Thyroid gland (tissue), 4 donors: ENCODE results near the gene TP73. TPM values are rescaled to one million over a fixed set of nuclear protein-coding genes. Genes with fewer than 3 reads are reported as not detected.

ENCODE experiments used
- DNase-seq, 2 donors: peaks; one replicate each; pipeline ENCODE4 v3.0.0-alpha.2; 2019
- H3K27ac ChIP-seq, 3 donors: fragments of 200-600 bp; sonication (generic); 1 replicate in 2 of 3; 2 replicates in 1 of 3; pipeline ENCODE4 v1.5.1; 2016 to 2019; ENCODE audit warnings: mild to moderate bottlenecking in 1 of 3, moderate library complexity in 1 of 3
- H3K27me3 ChIP-seq: fragments of 200-600 bp; sonication (generic); one replicate; pipeline ENCODE4 v1.5.1; 2019
- H3K36me3 ChIP-seq, 2 donors: fragments of 200-600 bp; sonication (generic); one replicate each; pipeline ENCODE4 v1.5.1; 2016 to 2019
- H3K4me1 ChIP-seq, 2 donors: fragments of 200-600 bp; sonication (generic); one replicate each; pipeline ENCODE4 v1.5.1; 2017 to 2019
- H3K4me3 ChIP-seq, 3 donors: fragments of 200-600 bp; sonication (generic); replicated peaks in 1 of 3; 1 replicate in 2 of 3; 2 replicates in 1 of 3; pipeline ENCODE4 v1.5.1; 2016; ENCODE audit warnings: mild to moderate bottlenecking in 1 of 3
- H3K9me3 ChIP-seq: fragments of 200-600 bp; sonication (generic); one replicate; pipeline ENCODE4 v1.5.1; 2017
- POLR2A ChIP-seq, 2 donors: fragments of 450-650 bp; IDR thresholded peaks; one replicate each; pipeline ENCODE4 v1.6.1; 2017; ENCODE audit warnings: antibody characterized with exemption in 2 of 2, mild to moderate bottlenecking in 2 of 2, moderate library complexity in 1 of 2
- WGBS, 2 donors: methylation state at CpG; one replicate each; pipeline ENCODE4 v1.1.5; 2017; 5-methylcytosine and 5-hydroxymethylcytosine counted together
- intact Hi-C: fragments of 100-400 bp; cut with DNase I; formaldehyde crosslinking; loops from one replicate; pipeline ENCODE4 v1.15.1; 2023
- total RNA-seq, 4 donors: library from RNA; depleted of rRNA; stranded (reverse); fragments of >200 nt; gene quantifications; one replicate each; pipeline ENCODE4 v1.2.3, GENCODE V29; 2016
- TF ChIP-seq, protein P1 (sequence below), 6 experiments: fragments of 200-600 bp in 3 of 6; fragments of 450-650 bp in 3 of 6; sonication (generic) in 3 of 6; IDR thresholded peaks; one replicate each; pipeline ENCODE4 v1.5.1; 2016 to 2019; ENCODE audit warnings: antibody characterized with exemption in 6 of 6, mild to moderate bottlenecking in 2 of 6, inconsistent platforms in 1 of 6, moderate library complexity in 1 of 6

The TP73 gene
- total RNA-seq, 4 donors from 2014 or later, result 0.33 to 0.49 TPM; not detected in 2

DNA sequence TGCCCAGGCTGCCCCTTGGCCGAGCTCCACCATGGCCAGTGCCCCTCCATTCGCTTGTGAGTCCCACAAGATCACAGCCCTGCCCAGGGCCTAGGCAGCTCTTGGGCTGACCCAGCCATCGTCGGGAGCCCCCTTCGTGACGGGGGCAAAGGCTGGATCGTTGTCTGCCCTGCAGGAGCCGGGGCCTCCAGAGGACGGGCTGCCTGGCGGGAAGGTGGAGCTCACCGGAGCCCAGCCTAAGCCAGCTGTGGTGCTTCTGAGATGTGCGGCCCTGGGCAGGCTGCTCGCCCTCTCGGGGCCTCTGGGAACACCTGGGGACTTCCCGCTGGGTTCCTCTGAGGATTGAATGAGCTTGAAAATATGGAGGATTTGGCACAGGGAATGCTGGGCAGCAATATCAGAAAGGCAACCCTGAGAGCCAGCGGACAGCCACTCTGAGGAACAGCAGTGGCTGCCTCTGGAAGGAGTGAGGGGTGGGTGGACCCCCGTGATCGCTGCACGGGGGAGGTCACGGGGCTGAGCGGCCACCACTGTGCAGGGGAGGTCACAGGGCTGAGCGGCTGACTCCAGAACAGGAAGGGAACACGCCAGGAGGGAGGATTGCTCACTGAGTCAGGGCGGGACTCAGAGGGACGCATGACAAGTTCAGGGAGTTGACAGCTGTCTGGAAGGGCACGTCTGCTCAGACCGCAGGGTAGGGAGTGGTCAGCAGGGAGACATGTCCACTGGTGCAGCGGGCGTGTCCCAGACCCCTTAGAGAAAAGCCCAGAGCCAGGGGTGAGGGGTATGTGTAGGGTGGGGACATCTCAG, 19.3 kb downstream of the TP73 start:
- 67 to 76% methylated on average over 18 to 28 of the region's 29 CpGs for WGBS, 2 donors
- Histone ChIP-seq H3K27ac (no peak overlapping the region), H3K9me3 (no peaks in the 10 kb centered on the region), H3K4me3 (no peak overlapping the region), H3K36me3 (no peaks in the 10 kb centered on the region), H3K4me1 (peaks cover 4 to 16% of the 10 kb centered on the region in 2 donors), H3K27me3 (no peaks in the 10 kb centered on the region)
- no peak for DNase-seq
- intact Hi-C loops, result no loop called here
- no peak for TF ChIP-seq POLR2A (IDR thresholded peaks at IDR 0.05)
- TF ChIP-seq, protein P1, sequence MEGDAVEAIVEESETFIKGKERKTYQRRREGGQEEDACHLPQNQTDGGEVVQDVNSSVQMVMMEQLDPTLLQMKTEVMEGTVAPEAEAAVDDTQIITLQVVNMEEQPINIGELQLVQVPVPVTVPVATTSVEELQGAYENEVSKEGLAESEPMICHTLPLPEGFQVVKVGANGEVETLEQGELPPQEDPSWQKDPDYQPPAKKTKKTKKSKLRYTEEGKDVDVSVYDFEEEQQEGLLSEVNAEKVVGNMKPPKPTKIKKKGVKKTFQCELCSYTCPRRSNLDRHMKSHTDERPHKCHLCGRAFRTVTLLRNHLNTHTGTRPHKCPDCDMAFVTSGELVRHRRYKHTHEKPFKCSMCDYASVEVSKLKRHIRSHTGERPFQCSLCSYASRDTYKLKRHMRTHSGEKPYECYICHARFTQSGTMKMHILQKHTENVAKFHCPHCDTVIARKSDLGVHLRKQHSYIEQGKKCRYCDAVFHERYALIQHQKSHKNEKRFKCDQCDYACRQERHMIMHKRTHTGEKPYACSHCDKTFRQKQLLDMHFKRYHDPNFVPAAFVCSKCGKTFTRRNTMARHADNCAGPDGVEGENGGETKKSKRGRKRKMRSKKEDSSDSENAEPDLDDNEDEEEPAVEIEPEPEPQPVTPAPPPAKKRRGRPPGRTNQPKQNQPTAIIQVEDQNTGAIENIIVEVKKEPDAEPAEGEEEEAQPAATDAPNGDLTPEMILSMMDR (IDR thresholded peaks at IDR 0.05), result no peak

DNA sequence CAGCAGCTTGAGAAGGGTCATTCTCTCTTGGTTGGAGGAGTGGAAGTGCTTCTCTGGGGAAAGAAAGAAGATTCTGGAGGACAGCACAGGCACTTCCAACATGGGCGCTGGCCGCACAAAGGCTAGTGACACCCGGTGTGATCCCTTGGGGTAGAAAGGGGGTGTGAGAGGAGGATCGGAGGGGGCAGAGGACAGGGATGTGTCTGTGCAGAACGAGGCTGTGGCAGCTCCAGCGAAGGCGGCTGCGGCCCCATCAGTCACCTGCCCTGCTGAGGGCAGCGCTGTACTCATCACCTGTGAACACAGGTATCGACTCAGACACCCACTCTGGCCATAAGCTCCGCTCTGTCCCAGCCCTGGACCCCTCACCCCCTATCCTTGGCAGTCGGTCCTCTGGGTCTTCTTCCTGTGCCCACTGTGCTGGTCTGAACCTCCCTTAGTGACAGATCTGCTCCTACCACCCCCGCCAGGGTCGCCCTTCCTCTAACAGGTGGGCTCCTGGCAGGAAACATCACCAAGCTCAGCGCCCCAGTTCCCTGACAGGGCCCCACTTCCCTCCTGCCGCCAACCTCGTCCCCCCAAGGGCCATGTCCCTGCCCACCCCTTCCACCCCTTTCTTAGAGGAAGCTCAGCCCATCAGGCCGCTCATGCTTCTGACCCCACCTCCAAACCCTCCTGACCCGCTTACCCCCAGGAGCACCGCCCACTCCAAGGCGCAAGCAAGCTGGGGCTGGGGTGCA, 20.1 kb downstream of the TP73 start:
- TF ChIP-seq, protein P1 (IDR thresholded peaks at IDR 0.05), result no peak
- no peak for TF ChIP-seq POLR2A (IDR thresholded peaks at IDR 0.05)
- Histone ChIP-seq H3K4me3 (no peak overlapping the region), H3K27me3 (no peaks in the 10 kb centered on the region), H3K36me3 (no peaks in the 10 kb centered on the region), H3K4me1 (peaks cover 4 to 16% of the 10 kb centered on the region in 2 donors), H3K9me3 (no peaks in the 10 kb centered on the region), H3K27ac (no peak overlapping the region)
- intact Hi-C loops, result no loop called here
- 85 to 88% methylated on average over 21 of the region's 21 CpGs for WGBS, 2 donors
- no peak for DNase-seq

DNA sequence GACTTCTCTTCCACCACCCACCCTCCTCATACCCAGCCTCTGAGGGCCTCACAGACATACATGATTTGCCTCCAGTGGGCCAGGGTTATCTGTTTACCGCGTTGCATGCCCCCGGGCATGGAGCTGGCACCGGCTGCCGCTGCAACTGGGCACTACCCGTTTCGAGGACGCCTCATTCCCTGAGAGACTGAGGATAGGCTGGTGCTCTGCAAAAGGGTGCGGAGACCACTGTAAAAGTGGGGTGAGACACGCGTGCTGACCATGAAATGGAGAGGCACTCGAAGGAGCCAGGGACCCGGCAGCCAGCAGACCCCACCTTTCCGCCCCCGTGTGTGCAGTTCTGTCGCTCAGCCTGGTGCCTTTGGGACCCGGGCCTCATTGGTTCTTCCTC, 20.6 kb downstream of the TP73 start:
- 90% methylated on average over 14 to 16 of the region's 17 CpGs for WGBS, 2 donors
- H3K4me1 ChIP-seq, result peaks cover 4 to 16% of the 10 kb centered on the region in 2 donors
- H3K36me3 ChIP-seq, result no peaks in the 10 kb centered on the region
- H3K27me3 ChIP-seq, result no peaks in the 10 kb centered on the region
- H3K9me3 ChIP-seq, result no peaks in the 10 kb centered on the region
- intact Hi-C loops, result no loop called here
- no peak overlapping the region for H3K4me3 ChIP-seq
- H3K27ac ChIP-seq, result no peak overlapping the region
- TF ChIP-seq, protein P1 (IDR thresholded peaks at IDR 0.05), result no peak
- no peak for TF ChIP-seq POLR2A (IDR thresholded peaks at IDR 0.05)
- DNase-seq, result no peak

- no peaks in the 10 kb centered on the region for H3K27me3 ChIP-seq
- WGBS, 2 donors, result 92 to 94% methylated on average over 16 to 25 of the region's 25 CpGs
- H3K9me3 ChIP-seq, result no peaks in the 10 kb centered on the region
- no peak for DNase-seq
- TF ChIP-seq, protein P1 (IDR thresholded peaks at IDR 0.05), result no peak
- TF ChIP-seq POLR2A (IDR thresholded peaks at IDR 0.05), result no peak
- H3K27ac ChIP-seq, result no peak overlapping the region
- no peak overlapping the region for H3K4me3 ChIP-seq
- H3K4me1 ChIP-seq, result peaks cover 4 to 14% of the 10 kb centered on the region in 2 donors
- H3K36me3 ChIP-seq, result no peaks in the 10 kb centered on the region
- intact Hi-C loops, result no loop called here
These were observed 21.2 kb downstream of the TP73 start for GRCh38 chr1:3673381-3674099.
